ENCODE data around the gene LMBR1. TPM values are rescaled to one million over a fixed set of nuclear protein-coding genes. Genes with fewer than 3 reads are reported as not detected.

The LMBR1 gene
- total RNA-seq, 2 experiments from 2014 or later, result 42.7 to 50.6 TPM

GRCh38 chr7:156764016-156764669 is 128.8 kb downstream of the LMBR1 start:
- DNase-seq (peak; percentile 33), ATAC-seq (no peak)
- POLR2A ChIA-PET, result no interaction called here
- intact Hi-C loops (cut with micrococcal nuclease), result no loop called here
- CTCF ChIA-PET, result no interaction called here
- H3K9me3 Mint-ChIP-seq, result peaks cover 8% of the 10 kb centered on the region
- TF ChIP-seq, protein P1, sequence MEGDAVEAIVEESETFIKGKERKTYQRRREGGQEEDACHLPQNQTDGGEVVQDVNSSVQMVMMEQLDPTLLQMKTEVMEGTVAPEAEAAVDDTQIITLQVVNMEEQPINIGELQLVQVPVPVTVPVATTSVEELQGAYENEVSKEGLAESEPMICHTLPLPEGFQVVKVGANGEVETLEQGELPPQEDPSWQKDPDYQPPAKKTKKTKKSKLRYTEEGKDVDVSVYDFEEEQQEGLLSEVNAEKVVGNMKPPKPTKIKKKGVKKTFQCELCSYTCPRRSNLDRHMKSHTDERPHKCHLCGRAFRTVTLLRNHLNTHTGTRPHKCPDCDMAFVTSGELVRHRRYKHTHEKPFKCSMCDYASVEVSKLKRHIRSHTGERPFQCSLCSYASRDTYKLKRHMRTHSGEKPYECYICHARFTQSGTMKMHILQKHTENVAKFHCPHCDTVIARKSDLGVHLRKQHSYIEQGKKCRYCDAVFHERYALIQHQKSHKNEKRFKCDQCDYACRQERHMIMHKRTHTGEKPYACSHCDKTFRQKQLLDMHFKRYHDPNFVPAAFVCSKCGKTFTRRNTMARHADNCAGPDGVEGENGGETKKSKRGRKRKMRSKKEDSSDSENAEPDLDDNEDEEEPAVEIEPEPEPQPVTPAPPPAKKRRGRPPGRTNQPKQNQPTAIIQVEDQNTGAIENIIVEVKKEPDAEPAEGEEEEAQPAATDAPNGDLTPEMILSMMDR (IDR thresholded peaks at IDR 0.05), result peak; percentile 17
- H3K27me3 Mint-ChIP-seq, result no peaks in the 10 kb centered on the region
- H3K4me1 Mint-ChIP-seq (ENCODE audit: low read depth), result peaks cover 3% of the 10 kb centered on the region
- H3K27ac Mint-ChIP-seq, result no peak overlapping the region
- H3K36me3 Mint-ChIP-seq (ENCODE audit: low read depth), result peaks cover 33% of the 10 kb centered on the region
- no peak overlapping the region for H3K4me3 Mint-ChIP-seq

DNA sequence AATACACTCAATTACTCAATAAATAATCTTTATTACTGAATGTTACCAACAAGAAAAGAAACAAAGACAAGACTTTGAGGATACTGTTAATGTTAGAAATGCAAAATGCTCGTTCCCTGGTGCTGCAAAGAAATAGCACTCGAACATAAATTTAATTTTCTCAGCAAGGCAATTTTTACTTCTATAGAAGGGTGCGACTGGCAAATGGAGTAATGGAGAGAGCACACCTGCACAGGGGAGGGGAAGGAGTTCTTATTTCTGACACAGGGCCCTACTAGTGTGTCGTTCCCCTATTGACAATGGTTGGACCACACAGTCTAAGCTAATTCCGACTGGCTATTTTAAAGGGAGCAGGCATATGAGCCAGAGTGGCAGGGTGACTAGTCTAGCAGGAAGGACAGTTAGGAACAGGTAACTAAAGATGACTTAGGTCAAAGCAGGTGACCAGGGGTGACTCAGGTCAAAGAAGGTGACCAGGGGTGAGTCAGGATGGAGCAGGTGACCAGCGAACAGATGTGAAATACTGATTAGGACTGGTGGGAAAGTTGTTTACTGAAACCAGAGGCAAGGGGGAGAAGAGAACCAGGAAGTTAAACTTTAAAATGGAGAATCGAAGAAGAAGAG is 133.3 kb downstream of the LMBR1 start:
- no peak for ATAC-seq
- CTCF ChIA-PET, result interaction anchor here (1.1 to 1.4 kb wide), 2 partner anchors 21 to 38 kb away, joined by 3 read pairs; no protein-coding TSS in a partner anchor
- peaks cover 29% of the 10 kb centered on the region for H3K36me3 Mint-ChIP-seq (ENCODE audit: low read depth)
- peaks cover 8% of the 10 kb centered on the region for H3K9me3 Mint-ChIP-seq
- POLR2A ChIA-PET, result no interaction called here
- H3K4me3 Mint-ChIP-seq, result no peak overlapping the region
- no peaks in the 10 kb centered on the region for H3K4me1 Mint-ChIP-seq (ENCODE audit: low read depth)
- TF ChIP-seq, protein P1 (IDR thresholded peaks at IDR 0.05), result no peak
- DNase-seq, result no peak
- no peak overlapping the region for H3K27ac Mint-ChIP-seq
- intact Hi-C loops (cut with micrococcal nuclease), result no loop called here
- no peaks in the 10 kb centered on the region for H3K27me3 Mint-ChIP-seq

GRCh38 chr7:156759143-156759542 is 133.8 kb downstream of the LMBR1 start:
- POLR2A ChIA-PET, result no interaction called here
- ATAC-seq (no peak), DNase-seq (no peak)
- H3K4me1 Mint-ChIP-seq (ENCODE audit: low read depth), result no peaks in the 10 kb centered on the region
- peaks cover 30% of the 10 kb centered on the region for H3K36me3 Mint-ChIP-seq (ENCODE audit: low read depth)
- TF ChIP-seq, protein P1 (IDR thresholded peaks at IDR 0.05), result no peak
- no peak overlapping the region for H3K4me3 Mint-ChIP-seq
- CTCF ChIA-PET, result interaction anchor here (1.1 to 1.4 kb wide), 2 partner anchors 20 to 37 kb away, joined by 3 read pairs; no protein-coding TSS in a partner anchor
- H3K27ac Mint-ChIP-seq, result no peak overlapping the region
- intact Hi-C loops (cut with micrococcal nuclease), result no loop called here
- peaks cover 8% of the 10 kb centered on the region for H3K9me3 Mint-ChIP-seq
- H3K27me3 Mint-ChIP-seq, result no peaks in the 10 kb centered on the region

- no peaks in the 10 kb centered on the region for H3K27me3 Mint-ChIP-seq
- DNase-seq (no peak), ATAC-seq (no peak)
- no peak overlapping the region for H3K27ac Mint-ChIP-seq
- no peaks in the 10 kb centered on the region for H3K9me3 Mint-ChIP-seq
- H3K4me1 Mint-ChIP-seq (ENCODE audit: low read depth), result peaks cover 3% of the 10 kb centered on the region
- no peak overlapping the region for H3K4me3 Mint-ChIP-seq
- intact Hi-C loops (cut with micrococcal nuclease), result no loop called here
- ChIA-PET CTCF (interaction anchor here (1.8 kb wide), 1 partner anchor 10 kb away, joined by 4 read pairs; no protein-coding TSS in a partner anchor), POLR2A (interaction anchor here (0.7 kb wide), 1 partner anchor 49 kb away, joined by 3 read pairs; no protein-coding TSS in a partner anchor)
- H3K36me3 Mint-ChIP-seq (ENCODE audit: low read depth), result peaks cover 13% of the 10 kb centered on the region
- TF ChIP-seq, protein P1 (IDR thresholded peaks at IDR 0.05), result no peak
Measured at GRCh38 chr7:156754201-156754600, 138.8 kb downstream of the LMBR1 start.

- H3K4me1 Mint-ChIP-seq (ENCODE audit: low read depth), result peaks cover 3% of the 10 kb centered on the region
- H3K27ac Mint-ChIP-seq, result no peak overlapping the region
- no peaks in the 10 kb centered on the region for H3K27me3 Mint-ChIP-seq
- ATAC-seq (no peak), DNase-seq (no peak)
- intact Hi-C loops (cut with micrococcal nuclease), result no loop called here
- H3K9me3 Mint-ChIP-seq, result no peaks in the 10 kb centered on the region
- TF ChIP-seq, protein P1 (IDR thresholded peaks at IDR 0.05), result no peak
- ChIA-PET POLR2A (no interaction called here), CTCF (interaction anchor here (0.7 kb wide), 1 partner anchor 10 kb away, joined by 3 read pairs; no protein-coding TSS in a partner anchor)
- peaks cover 14% of the 10 kb centered on the region for H3K36me3 Mint-ChIP-seq (ENCODE audit: low read depth)
- H3K4me3 Mint-ChIP-seq, result no peak overlapping the region
Measured at GRCh38 chr7:156753630-156754029, 139.4 kb downstream of the LMBR1 start.
